HepG2 (cell line): Measurements from ENCODE around the gene ADPRM. TPM values are rescaled to one million over a fixed set of nuclear protein-coding genes. Genes with fewer than 3 reads are reported as not detected.
A peak's percentile ranks its signal among the peaks of the same experiment; 100 is the strongest.

Experiments
- ATAC-seq: fragments of 200-7000 bp; cut with Tn5 transposase; 3 replicates; pipeline ENCODE4 v1.9.1; 2020; ENCODE audit warnings: mild to moderate bottlenecking, moderate library complexity
- BruUV-seq: library from RNA; stranded (reverse); fragments of 400-500 nt; replicated peaks from 2 replicates; lab custom pipeline; 2021; lab: Mats Ljungman, UMichigan
- CTCF ChIA-PET: fragments of 300-600 bp; formaldehyde crosslinking; extraction: SDS; loops from one replicate; lab custom pipeline; 2021; ENCODE audit warnings: low total read pairs, inconsistent platforms, low intra/inter-chr PET ratio; lab: Yijun Ruan, JAX
- POLR2A ChIA-PET: fragments of 350-600 bp; sonication (Branson Sonifier 250); formaldehyde crosslinking; loops from one replicate; lab custom pipeline; 2020; ENCODE audit warnings: antibody characterized with exemption, inconsistent platforms; lab: Yijun Ruan, JAX
- DNase-seq: peaks from one replicate; pipeline ENCODE4 v3.0.0-alpha.2; 2015; ENCODE audit warnings: low spot score
- FAIRE-seq: peaks from 3 replicates; lab custom pipeline; 2011; peaks lifted over from hg19 to GRCh38; lab: Jason Lieb, UNC
- H2AFZ ChIP-seq: one replicate; pipeline ENCODE4 v1.6.1; 2011; ENCODE audit warnings: low read length, inconsistent platforms
- H3K27ac ChIP-seq: fragments of 300-600 bp; 3 replicates; pipeline ENCODE4 v1.8.0; 2011; ENCODE audit warnings: mixed run types, mild to moderate bottlenecking, mixed read lengths, low read length, inconsistent platforms; ENCODE audit not compliant: insufficient read depth; ENCODE audit errors: extremely low read length
- H3K27me3 ChIP-seq, 2 experiments: fragments of 200-600 bp in 1 of 2; 2 replicates in 1 of 2; 3 replicates in 1 of 2; pipeline versions ENCODE4 v1.6.0 to v1.8.0; 2011; ENCODE audit warnings: low read length in 2 of 2, mild to moderate bottlenecking in 2 of 2, moderate library complexity in 2 of 2, inconsistent platforms in 1 of 2; ENCODE audit not compliant: insufficient read depth in 2 of 2, control insufficient read depth in 1 of 2
- H3K36me3 ChIP-seq, 2 experiments: fragments of 200-600 bp in 1 of 2; replicated peaks in 1 of 2; 2 replicates in 1 of 2; 3 replicates in 1 of 2; pipeline versions ENCODE4 v1.5.1 to v1.8.0; 2011; ENCODE audit warnings: low read length in 2 of 2, inconsistent platforms in 1 of 2; ENCODE audit not compliant: insufficient read depth in 2 of 2, control insufficient read depth in 1 of 2
- H3K4me1 ChIP-seq: 2 replicates; pipeline ENCODE4 v1.5.1; 2012; ENCODE audit warnings: low read length, inconsistent platforms; ENCODE audit not compliant: insufficient read depth
- H3K4me2 ChIP-seq: 2 replicates; pipeline ENCODE4 v1.6.0; 2011; ENCODE audit warnings: low read depth, low read length, inconsistent platforms
- H3K4me3 ChIP-seq, 3 experiments: fragments of 200-600 bp in 1 of 3; sonication (generic), shearing (Covaris generic) in 1 of 3; replicated peaks in 1 of 3; 2 replicates each; pipeline ENCODE4 v1.5.1; 2011 to 2016; ENCODE audit warnings: low read length in 3 of 3, inconsistent platforms in 2 of 3, low read depth in 2 of 3, mild to moderate bottlenecking in 2 of 3, control low read depth in 1 of 3, mixed read lengths in 1 of 3; ENCODE audit not compliant: insufficient read depth in 1 of 3
- H3K79me2 ChIP-seq: one replicate; pipeline ENCODE4 v1.6.1; 2011; ENCODE audit warnings: low read length, inconsistent platforms; ENCODE audit not compliant: insufficient read depth
- H3K9ac ChIP-seq: 2 replicates; pipeline ENCODE4 v1.6.0; 2011; ENCODE audit warnings: mild to moderate bottlenecking, low read depth, low read length, inconsistent platforms; ENCODE audit not compliant: insufficient read depth
- H3K9me3 ChIP-seq: 2 replicates; pipeline ENCODE4 v1.5.1; 2012; ENCODE audit warnings: mild to moderate bottlenecking, low read length
- H4K20me1 ChIP-seq: 2 replicates; pipeline ENCODE4 v1.6.0; 2011; ENCODE audit warnings: inconsistent platforms, mild to moderate bottlenecking, low read length, moderate library complexity; ENCODE audit not compliant: insufficient read depth
- GATAD1 ChIP-seq: IDR thresholded peaks from 2 replicates; pipeline ENCODE4 v1.6.1; 2016; ENCODE audit warnings: missing genetic modification reagents, missing compliant biosample characterization
- PCBP2 ChIP-seq: fragments of 200-400 bp; formaldehyde crosslinking; optimal IDR thresholded peaks from 2 replicates; pipeline ENCODE3; 2018; ENCODE audit warnings: low read length, low read depth; ENCODE audit not compliant: poor library complexity, severe bottlenecking
- ZBTB39 ChIP-seq: sonication (generic); formaldehyde crosslinking; IDR thresholded peaks from 2 replicates; pipeline ENCODE4 v1.5.0; 2020; ENCODE audit warnings: missing genetic modification reagents
- WGBS: methylation state at CpG from one replicate; pipeline ENCODE4 v1.1.6; 2017; ENCODE audit warnings: low lambda C conversion rate; 5-methylcytosine and 5-hydroxymethylcytosine counted together
- in situ Hi-C: cut with HindIII; loops from 2 replicates; pipeline ENCODE4 v1.10.0; 2017; ENCODE audit warnings: low pct_unique_long_range_greater_than_20kb; ENCODE audit not compliant: extremely low pct_ligation_motif_present
- intact Hi-C: fragments of 100-400 bp; cut with micrococcal nuclease; formaldehyde crosslinking; loops from one replicate; pipeline ENCODE4 v1.10.0; 2022; ENCODE audit not compliant: unreplicated experiment
- polyA plus RNA-seq, 8 experiments: library from polyadenylated mRNA; depleted of rRNA in 3 of 8; stranded (reverse) in 7 of 8; unstranded in 1 of 8; fragments of >200 nt; fragmentation: Illumina TruSeq in 4 of 8; extraction: Trizol in 4 of 8; gene quantifications; 2 replicates each; pipeline versions ENCODE4 v1.2.1 to v1.2.3, GENCODE V29; 2011 to 2016; ENCODE audit warnings: low read depth in 4 of 8, missing spikeins in 1 of 8, mixed read lengths in 1 of 8; ENCODE audit not compliant: insufficient read depth in 1 of 8
- total RNA-seq, 5 experiments: library from RNA; depleted of rRNA; stranded (reverse); fragments of >200 nt; fragmentation: Illumina TruSeq; extraction: Trizol; gene quantifications; 2 replicates each; pipeline ENCODE4 v1.2.3, GENCODE V29; 2016; ENCODE audit warnings: low read depth in 1 of 5
- TF ChIP-seq, protein P1 (sequence below): sonication (generic); formaldehyde crosslinking; IDR thresholded peaks from 2 replicates; pipeline ENCODE4 v1.4.0; 2020; ENCODE audit warnings: mild to moderate bottlenecking, missing genetic modification reagents

The ADPRM gene
- total and polyA plus RNA-seq, 2 of the 13 experiments (the other 11 are each of a cell fraction or from before 2014, with no cell fraction given), result 5.6 to 10.8 TPM

DNA sequence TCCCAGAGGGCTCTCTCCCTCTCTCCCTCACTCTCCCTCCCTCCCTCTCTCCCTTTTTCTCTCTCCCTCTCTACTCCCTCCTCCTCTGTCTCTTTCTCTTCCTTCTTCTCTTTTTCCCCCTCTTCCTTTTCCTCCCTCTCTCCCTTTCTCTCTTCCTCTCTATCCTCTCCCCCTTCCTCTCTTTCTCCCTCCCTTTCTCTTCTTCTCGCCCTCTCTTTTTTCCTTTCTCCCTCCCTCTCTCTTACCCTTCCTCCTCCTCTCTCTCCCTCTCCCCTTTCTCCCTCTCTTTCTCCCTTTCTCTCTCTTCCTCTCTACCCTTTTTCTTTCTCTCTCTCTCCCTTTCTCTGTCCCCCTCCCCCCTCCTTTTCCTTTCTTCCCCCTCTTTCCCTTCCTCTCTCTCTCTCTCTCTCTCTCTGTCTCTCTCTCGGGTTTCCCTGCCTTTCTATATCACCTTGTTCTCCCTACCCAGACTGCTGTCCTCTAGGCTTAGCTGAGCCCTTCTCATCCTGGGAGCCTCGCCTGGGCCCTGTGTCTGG is 58.3 kb downstream of the ADPRM start:
- Histone ChIP-seq H3K9me3 (no peaks in the 10 kb centered on the region), H3K36me3 (no peaks in the 10 kb centered on the region), H3K27me3 (peaks cover 0 to 3% of the 10 kb centered on the region in 2 experiments; a peak in 2 of 5 replicates), H4K20me1 (no peaks in the 10 kb centered on the region), H3K27ac (no peak overlapping the region), H3K4me3 (no peak overlapping the region), H3K4me2 (no peak overlapping the region), H2AFZ (no peak overlapping the region), H3K79me2 (no peaks in the 10 kb centered on the region), H3K9ac (no peak overlapping the region), H3K4me1 (peaks cover 37% of the 10 kb centered on the region)
- WGBS, result 31% methylated on average over 3 of the region's 3 CpGs
- intact Hi-C loops, result loop anchor here (5.0 kb wide), 1 partner anchor 92 kb away; no protein-coding TSS in a partner anchor
- DNase-seq (no peak), ATAC-seq (no peak), FAIRE-seq (no peak)
- no TSS peak for BruUV-seq
- in situ Hi-C loops, result no loop called here
- ChIA-PET CTCF (no interaction called here), POLR2A (no interaction called here)
- TF ChIP-seq ZBTB39 (no peak), PCBP2 (peak; percentile 38), GATAD1 (no peak)
- TF ChIP-seq, protein P1, sequence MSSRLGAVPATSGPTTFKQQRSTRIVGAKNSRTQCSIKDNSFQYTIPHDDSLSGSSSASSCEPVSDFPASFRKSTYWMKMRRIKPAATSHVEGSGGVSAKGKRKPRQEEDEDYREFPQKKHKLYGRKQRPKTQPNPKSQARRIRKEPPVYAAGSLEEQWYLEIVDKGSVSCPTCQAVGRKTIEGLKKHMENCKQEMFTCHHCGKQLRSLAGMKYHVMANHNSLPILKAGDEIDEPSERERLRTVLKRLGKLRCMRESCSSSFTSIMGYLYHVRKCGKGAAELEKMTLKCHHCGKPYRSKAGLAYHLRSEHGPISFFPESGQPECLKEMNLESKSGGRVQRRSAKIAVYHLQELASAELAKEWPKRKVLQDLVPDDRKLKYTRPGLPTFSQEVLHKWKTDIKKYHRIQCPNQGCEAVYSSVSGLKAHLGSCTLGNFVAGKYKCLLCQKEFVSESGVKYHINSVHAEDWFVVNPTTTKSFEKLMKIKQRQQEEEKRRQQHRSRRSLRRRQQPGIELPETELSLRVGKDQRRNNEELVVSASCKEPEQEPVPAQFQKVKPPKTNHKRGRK (CRISPR knock-in tag), result peak; percentile 79; the same call in 1 of the 2 replicates
